Measurements from ENCODE around the gene CDIP1.
A peak's percentile ranks its signal among the peaks of the same experiment; 100 is the strongest.
"Not testable (repeated sequence)": the region's sequence is repeated elsewhere in the genome, so short reads cannot be mapped to it uniquely, and the experiment has no call there.

Gene CDIP1

GRCh38 chr16:4538350-4539235, at the start of gene CDIP1:
Gene CDIP1 (minus strand): TSS chr16:4538773. CDS start chr16:4514130, 24,643 bp downstream.
- peak; percentile 98 for DNase-seq

- no peak for DNase-seq
Measured at GRCh38 chr16:4586291-4586690, 47.7 kb upstream of the CDIP1 start.

GRCh38 chr16:4583906-4584305, 45.3 kb upstream of the CDIP1 start:
- DNase-seq = no peak

GRCh38 chr16:4580250-4580649, 41.7 kb upstream of the CDIP1 start:
- DNase-seq = no peak

GRCh38 chr16:4578961-4579530, 40.5 kb upstream of the CDIP1 start:
- DNase-seq = no peak

- no peak for DNase-seq
Measured at GRCh38 chr16:4576008-4576407, 37.4 kb upstream of the CDIP1 start.

- DNase-seq = no peak
Measured at GRCh38 chr16:4574919-4575705, 36.5 kb upstream of the CDIP1 start.

GRCh38 chr16:4573926-4574325, 35.4 kb upstream of the CDIP1 start:
- DNase-seq = not testable (repeated sequence)

- DNase-seq = no peak
Measured at GRCh38 chr16:4572715-4573114, 34.1 kb upstream of the CDIP1 start.

- no peak for DNase-seq
Measured at GRCh38 chr16:4570688-4571321, 32.2 kb upstream of the CDIP1 start.

GRCh38 chr16:4570086-4570485, 31.5 kb upstream of the CDIP1 start:
- DNase-seq = no peak

- no peak for DNase-seq
Measured at GRCh38 chr16:4566144-4566543, 27.6 kb upstream of the CDIP1 start.

GRCh38 chr16:4564661-4565267, 26.2 kb upstream of the CDIP1 start:
- DNase-seq = no peak

GRCh38 chr16:4561596-4561995, 23.0 kb upstream of the CDIP1 start:
- no peak for DNase-seq

GRCh38 chr16:4557973-4558372, 19.4 kb upstream of the CDIP1 start:
- DNase-seq = no peak

- no peak for DNase-seq
Measured at GRCh38 chr16:4556580-4556979, 18.0 kb upstream of the CDIP1 start.

- DNase-seq = no peak
Measured at GRCh38 chr16:4556112-4556511, 17.5 kb upstream of the CDIP1 start, which contains the start of gene C16orf96. Gene C16orf96 (plus strand): TSS chr16:4556340. CDS start chr16:4556490, 150 bp downstream.

GRCh38 chr16:4552541-4552940, 14.0 kb upstream of the CDIP1 start:
- no peak for DNase-seq

- DNase-seq = no peak
Measured at GRCh38 chr16:4550591-4550990, 12.0 kb upstream of the CDIP1 start.

GRCh38 chr16:4548124-4548523, 9.6 kb upstream of the CDIP1 start:
- no peak for DNase-seq

- DNase-seq = peak; percentile 51
Measured at GRCh38 chr16:4544473-4544872, 5.9 kb upstream of the CDIP1 start.

GRCh38 chr16:4539716-4540284, 1.2 kb upstream of the CDIP1 start:
- no peak for DNase-seq

Measured in NCI-H82 (cell line).